Natural killer cell treated with Interleukin-12 subunit alpha and Interleukin-12 subunit beta and Interleukin-15 and Interleukin-18, amount 100 ng/mL, for 72 hours (primary cell): ENCODE data around the gene CALY. TPM values are rescaled to one million over a fixed set of nuclear protein-coding genes. Genes with fewer than 3 reads are reported as not detected.

Experiments used
- total RNA-seq, 2 donors: library from RNA; stranded (reverse); gene quantifications; one replicate each; pipeline ENCODE4 v1.2.3, GENCODE V29; 2022

CALY gene
- total RNA-seq, 2 donors from 2014 or later: not detected

Other genes starting within 250 kb of the CALY start
- not detected for gene ADGRA1, start 249.0 kb downstream of the CALY start, total RNA-seq
- gene KNDC1, start 176.7 kb downstream of the CALY start, total RNA-seq: under 1 TPM; 0.05 to 0.36 TPM
- not detected for gene UTF1, start 106.7 kb downstream of the CALY start, total RNA-seq
- not detected for gene VENTX, start 99.0 kb downstream of the CALY start, total RNA-seq
- gene ADAM8, start 60.0 kb downstream of the CALY start, total RNA-seq: 100 to 1,000 TPM; 202 to 211 TPM
- 10 to 100 TPM; 53.3 to 58.2 TPM for gene TUBGCP2, start 28.0 kb downstream of the CALY start, total RNA-seq
- 10 to 100 TPM; 38.1 to 73.2 TPM for gene ZNF511, start 28.0 kb downstream of the CALY start, total RNA-seq
- not detected for gene PRAP1, start 10.5 kb upstream of the CALY start, total RNA-seq
- 10 to 100 TPM; 11.5 to 11.8 TPM for gene FUOM, start 21.1 kb upstream of the CALY start, total RNA-seq
- gene ECHS1, start 36.5 kb upstream of the CALY start, total RNA-seq: 10 to 100 TPM; 44.5 to 52.7 TPM
- 1 to 10 TPM; 2.0 to 2.1 TPM for gene PAOX, start 42.4 kb upstream of the CALY start, total RNA-seq
- gene MTG1, start 57.3 kb upstream of the CALY start, total RNA-seq: 100 to 1,000 TPM in 1 of 2 donors, 10 to 100 TPM in 1; 44.2 to 105 TPM
- gene SPRN, start 87.7 kb upstream of the CALY start, total RNA-seq: not detected
- 1 to 10 TPM; 2.0 to 3.6 TPM for gene SCART1, start 117.0 kb upstream of the CALY start, total RNA-seq
- gene CYP2E1, start 190.5 kb upstream of the CALY start, total RNA-seq: under 1 TPM; 0.42 to 0.71 TPM
- gene SYCE1, start 228.7 kb upstream of the CALY start, total RNA-seq: not detected